Right hindlimb (tissue), 1 donor: ENCODE results near the gene SPO11.
A peak's percentile ranks its signal among the peaks of the same experiment; 100 is the strongest.

ENCODE experiments used
- DNase-seq: peaks from one replicate; pipeline ENCODE4 v3.0.0-alpha.2; 2018

Gene SPO11

GRCh38 chr20:57378107-57378506 lies 48.5 kb downstream of the SPO11 start:
- no peak for DNase-seq

DNA sequence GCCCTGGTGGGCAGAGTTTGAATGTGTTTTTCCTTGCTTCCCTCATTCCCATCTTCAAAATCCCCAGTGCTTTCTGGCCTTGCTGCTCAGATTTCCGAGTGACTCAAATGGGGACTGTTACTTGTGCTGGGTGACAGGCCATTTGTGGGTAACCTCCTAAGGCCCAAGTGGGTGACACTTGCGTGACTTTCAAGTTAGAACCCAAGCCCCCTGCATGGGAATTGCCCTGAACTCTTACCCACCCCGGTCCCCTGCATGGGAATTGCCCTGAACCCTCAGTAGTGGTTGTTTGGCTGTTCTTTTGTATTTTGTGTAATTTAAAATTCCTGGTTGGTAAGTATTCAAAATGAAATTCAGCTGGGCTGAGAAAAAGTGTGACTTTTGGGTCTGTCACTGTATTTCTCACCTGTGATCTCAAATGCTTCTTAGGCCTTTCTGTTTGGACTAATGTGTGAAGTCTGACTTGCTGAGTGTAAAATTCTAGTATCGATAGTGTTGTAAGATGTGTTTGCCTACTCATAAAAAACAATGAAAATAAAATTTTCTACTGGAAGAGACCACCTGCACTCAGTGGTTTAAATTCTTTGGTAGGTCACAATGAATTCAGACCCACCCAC lies 49.2 kb downstream of the SPO11 start:
- DNase-seq = no peak

- DNase-seq = no peak
These were observed 49.7 kb downstream of the SPO11 start for GRCh38 chr20:57379263-57379647.

GRCh38 chr20:57380081-57380750 lies 50.6 kb downstream of the SPO11 start:
- no peak for DNase-seq

- peak; percentile 86 for DNase-seq
These were observed 52.2 kb downstream of the SPO11 start for GRCh38 chr20:57381596-57382503.

DNA sequence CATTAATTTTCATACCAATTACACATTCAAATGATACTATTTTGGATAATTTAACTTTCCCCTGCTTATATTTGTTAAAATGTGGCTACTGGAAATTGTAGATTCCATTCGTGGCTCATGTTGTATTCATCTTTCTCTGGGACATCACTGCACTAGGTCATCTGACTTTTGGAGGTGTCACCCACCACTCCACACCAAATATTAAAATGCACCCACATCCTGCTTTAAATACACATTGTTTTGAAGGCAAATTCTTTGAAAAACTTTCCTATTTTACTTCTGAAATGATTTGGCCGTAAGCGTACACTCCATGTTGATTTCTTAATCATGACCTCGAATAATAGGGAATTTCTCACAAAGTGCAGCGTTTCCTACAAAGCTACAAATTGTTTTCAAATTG lies 52.9 kb downstream of the SPO11 start:
- no peak for DNase-seq

- no peak for DNase-seq
These were observed 54.1 kb downstream of the SPO11 start for GRCh38 chr20:57383447-57384347.

- DNase-seq = no peak
These were observed 54.9 kb downstream of the SPO11 start for GRCh38 chr20:57384486-57384885.

DNA sequence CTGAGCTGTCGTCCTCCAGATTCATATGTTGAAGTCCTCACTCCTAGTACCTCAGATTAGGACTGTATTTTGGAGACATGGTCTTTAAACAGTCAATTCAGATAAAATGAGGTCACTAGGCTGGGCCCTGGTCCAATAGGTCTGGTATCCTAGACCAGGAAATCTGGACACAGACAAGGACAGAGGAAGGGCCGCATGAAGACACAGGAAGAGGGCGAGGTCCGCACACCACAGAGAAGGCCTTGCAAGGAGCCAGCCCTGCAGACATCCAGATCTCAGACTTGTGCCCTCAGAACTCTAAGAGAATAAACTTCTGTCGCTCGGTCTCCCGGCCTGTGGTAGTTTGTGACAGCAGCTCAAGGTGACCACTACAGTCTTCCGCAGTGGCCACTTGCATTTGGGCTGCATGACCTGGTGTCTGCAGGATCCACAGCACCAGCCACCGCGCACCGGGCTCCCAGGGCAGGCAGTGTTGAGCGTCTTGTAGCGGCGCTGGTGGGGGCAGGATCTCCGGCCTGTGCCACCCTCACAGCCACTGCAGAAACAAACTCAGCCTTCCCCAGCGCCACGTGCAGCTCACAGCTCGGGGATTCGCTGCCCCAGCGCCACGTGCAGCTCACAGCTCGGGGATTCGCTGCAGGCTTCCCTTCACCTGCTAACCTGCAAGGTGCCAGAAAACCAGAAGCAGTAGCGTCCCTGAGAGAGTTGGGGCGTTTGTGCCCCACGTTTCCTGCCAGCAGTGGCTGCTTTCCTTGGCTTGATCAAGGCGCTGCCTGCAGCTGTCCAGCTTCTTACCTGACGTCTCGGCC lies 55.6 kb downstream of the SPO11 start:
- DNase-seq = no peak

DNA sequence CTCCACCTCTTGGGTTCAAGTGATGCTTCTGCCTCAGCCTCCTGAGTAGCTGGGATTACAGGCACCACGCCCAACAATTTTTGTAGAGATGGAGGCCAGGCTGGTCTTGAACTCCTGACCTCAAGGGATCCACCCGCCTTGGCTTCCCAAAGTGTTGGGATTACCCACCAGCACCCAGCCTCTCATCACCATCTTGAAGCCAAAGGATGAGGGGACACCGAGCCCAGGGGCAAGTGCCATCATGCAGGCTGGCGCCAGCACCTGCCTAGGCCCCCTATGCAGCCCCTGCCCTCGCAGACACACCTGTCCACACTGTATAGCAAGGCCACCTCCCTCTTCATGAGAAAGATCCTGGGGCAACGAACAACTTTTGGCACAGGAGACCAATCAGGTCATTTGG lies 56.3 kb downstream of the SPO11 start:
- no peak for DNase-seq

DNA sequence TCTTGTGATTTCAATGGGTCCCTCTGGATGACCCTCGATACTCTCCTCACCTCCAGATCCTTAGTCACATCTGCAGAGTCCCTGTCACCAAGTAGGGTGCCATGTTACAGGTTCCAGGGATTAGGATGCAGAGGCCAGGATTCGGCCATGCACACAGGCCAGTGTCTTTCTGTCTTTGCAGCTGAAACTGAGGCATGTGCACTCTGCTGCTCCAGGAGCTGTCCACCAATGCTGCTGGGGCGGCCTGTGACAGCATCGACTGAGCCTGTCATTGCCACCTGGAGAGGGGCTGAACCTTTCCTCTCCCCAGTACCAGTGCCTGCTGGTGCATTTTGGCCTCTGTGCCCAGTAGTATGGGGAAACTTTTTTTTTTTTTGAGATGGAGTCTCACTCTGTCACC lies 57.2 kb downstream of the SPO11 start:
- DNase-seq = no peak

DNA sequence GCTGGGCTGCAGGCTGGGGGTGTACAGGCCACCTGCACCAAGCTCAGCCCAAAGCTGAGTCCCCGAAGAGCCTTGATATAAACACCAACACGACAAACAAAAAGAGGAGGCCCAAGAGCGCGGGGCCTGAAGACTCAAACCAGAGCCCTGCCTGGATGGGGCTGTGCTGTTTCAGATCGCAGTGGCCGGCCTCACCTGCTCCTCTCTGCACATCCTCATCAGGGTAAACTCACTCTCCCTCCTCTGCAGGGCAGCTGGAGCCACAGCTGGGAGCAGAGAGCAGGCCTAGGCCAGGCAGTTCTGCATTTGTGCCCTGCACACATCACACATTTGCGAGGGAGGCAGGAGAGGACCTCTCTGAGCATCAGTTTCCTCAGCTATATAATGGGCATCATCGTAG lies 57.9 kb downstream of the SPO11 start:
- no peak for DNase-seq

DNA sequence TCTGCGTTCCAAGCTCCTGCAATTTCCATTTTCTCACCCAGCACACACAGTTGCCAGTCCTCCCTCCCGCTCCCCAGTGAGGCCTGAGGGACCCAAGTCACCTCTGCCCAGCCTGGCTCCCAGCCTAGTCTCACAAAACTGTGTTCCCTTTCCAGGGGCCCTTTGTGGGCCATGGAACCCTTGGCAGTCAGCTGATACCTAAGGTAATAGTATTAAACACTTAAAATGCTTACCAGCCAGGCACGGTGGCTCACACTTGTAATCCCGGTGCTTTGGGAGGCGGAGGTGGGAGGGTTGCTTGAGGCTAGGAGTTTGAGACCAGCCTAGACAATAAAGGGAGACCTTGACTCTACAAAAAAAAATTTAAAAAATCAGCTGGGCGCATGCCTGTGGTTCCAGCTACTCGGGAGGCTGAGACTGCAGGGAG lies 58.4 kb downstream of the SPO11 start:
- no peak for DNase-seq

DNA sequence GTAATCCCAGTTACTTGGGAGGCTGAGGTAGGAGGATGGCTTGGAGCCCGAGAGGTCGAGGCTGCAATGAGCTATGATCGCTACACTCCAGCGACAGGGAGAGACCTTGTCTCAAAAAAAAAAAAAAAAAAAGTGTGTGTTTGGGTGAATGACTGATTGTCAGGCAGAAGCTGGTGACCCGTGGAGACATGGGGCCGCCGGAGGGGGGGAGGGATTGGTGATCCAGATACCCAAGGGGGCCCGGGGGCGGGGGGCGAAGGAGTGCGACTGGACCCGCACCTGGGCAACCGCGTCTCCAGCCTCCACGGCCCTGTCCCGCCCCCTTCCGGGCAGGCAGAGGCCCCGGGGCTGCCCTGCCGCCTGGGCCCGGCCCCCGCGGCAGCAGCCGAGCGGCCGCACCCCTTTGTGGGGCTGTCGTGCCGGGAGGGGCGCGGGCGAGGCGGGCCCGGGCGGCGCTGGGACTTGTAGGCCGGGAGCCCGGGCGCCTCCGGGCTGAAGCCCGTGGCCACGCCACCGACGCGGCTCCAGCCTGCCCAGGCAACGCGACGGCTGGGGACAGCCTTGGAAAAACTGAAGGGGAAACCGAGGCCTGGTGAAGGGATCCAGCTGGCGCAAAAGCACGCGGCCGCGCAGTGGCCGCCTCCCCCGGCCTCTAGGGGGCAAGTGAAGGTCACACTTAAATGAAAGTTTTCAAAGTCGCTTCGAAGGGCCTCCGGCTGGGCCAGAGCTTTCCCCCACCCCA lies 59.5 kb downstream of the SPO11 start:
- DNase-seq = peak; percentile 80

DNA sequence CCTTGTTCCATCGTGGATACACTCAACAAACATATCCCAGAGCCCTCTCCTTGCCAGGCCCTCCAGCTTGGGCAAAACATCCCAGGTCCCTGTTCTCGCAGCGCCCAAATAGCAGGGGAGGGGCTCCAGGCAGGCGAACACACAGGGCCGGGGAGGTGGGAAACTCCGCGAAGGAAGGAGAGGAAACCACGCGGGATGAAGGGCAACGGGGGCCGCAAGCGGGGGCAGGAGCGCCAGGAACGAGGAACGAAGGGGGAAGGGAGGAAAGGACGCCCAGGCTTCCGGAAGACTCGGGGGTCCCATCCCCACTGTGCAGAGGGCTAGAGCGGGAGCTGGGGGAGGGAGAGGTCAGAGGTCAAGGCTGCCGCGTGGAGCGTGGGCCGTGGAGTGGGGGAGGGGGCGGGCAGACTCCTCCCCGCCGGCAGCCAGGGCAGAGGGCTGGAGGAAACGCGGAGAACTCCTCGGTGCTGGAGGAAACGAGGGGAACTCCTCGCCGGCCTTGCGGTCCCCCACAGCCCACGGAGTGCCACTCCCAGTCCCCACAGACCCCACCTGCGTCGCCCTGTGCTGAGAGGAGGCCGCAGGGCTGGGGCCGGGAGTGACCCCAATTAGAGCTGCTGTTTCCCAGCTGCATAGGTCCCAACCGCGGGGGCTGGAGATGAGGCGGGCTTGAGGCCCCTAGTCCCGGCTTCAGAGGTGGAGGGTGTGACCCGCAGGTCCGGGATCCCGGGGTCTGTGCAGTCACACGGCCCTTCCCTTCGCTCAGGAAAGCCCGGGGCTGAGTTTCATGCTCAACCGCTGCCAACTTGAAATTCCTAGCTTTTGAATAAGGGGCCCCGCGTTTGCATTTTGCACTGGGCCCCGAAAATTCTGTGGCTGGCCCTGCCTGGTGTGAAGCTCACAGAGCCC lies 60.3 kb downstream of the SPO11 start:
- no peak for DNase-seq

- DNase-seq = peak; percentile 90
These were observed 61.2 kb downstream of the SPO11 start, which contains the start of gene RBM38 for GRCh38 chr20:57390604-57391438. TSS of gene RBM38 (plus strand) at chr20:57391396. CDS start at chr20:57391582, 186 bp downstream.

DNA sequence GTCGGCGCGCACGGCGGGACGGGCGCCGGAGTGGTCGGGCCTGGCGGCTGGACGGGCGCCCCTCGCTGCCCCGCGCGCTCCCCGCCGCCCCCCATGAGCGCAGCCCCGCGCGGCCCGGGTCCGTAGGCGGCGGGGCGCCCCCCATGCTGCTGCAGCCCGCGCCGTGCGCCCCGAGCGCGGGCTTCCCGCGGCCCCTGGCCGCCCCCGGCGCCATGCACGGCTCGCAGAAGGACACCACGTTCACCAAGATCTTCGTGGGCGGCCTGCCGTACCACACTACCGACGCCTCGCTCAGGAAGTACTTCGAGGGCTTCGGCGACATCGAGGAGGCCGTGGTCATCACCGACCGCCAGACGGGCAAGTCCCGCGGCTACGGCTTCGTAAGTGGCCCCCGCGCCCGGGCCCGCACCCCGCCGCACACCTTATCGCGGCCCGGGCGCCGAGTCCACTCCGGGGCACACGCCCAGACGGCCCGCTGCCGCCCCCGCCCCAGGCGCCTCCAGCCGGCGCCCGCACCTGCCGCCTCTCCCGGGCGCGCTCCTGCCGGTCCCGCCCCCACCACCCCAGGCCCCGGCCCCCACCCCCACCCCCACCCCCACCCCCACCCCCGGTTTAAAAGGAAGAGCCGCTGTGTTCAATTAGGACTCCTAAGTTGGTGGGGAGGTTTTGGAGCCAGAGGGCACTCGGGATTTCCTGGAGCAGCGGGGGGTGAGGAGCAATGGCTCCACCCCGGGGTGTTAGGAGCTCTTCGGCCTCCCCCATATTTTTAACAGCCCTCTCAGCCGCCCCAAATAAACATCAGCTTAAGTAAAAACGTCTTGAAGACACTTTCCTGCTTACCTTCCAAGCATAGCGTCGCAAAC lies 62.1 kb downstream of the SPO11 start:
- no peak for DNase-seq
